Neural progenitor cell (in vitro differentiated cells): ENCODE measurements around the gene TTC3.

Experiments
- EZH2 ChIP-seq: fragments of 200-600 bp; sonication (generic); IDR thresholded peaks from 2 replicates; pipeline ENCODE4 v1.6.1; 2017; ENCODE audit warnings: antibody characterized with exemption, mild to moderate bottlenecking, moderate library complexity
- TF ChIP-seq, protein P1 (sequence below): fragments of 200-600 bp; sonication (generic); IDR thresholded peaks from 2 replicates; pipeline ENCODE4 v1.5.1; 2017; ENCODE audit warnings: antibody characterized with exemption, mild to moderate bottlenecking

GRCh38 chr21:37149411-37149810 is 76.4 kb downstream of the TTC3 start:
- TF ChIP-seq, protein P1, sequence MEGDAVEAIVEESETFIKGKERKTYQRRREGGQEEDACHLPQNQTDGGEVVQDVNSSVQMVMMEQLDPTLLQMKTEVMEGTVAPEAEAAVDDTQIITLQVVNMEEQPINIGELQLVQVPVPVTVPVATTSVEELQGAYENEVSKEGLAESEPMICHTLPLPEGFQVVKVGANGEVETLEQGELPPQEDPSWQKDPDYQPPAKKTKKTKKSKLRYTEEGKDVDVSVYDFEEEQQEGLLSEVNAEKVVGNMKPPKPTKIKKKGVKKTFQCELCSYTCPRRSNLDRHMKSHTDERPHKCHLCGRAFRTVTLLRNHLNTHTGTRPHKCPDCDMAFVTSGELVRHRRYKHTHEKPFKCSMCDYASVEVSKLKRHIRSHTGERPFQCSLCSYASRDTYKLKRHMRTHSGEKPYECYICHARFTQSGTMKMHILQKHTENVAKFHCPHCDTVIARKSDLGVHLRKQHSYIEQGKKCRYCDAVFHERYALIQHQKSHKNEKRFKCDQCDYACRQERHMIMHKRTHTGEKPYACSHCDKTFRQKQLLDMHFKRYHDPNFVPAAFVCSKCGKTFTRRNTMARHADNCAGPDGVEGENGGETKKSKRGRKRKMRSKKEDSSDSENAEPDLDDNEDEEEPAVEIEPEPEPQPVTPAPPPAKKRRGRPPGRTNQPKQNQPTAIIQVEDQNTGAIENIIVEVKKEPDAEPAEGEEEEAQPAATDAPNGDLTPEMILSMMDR, result no peak
- no peak for TF ChIP-seq EZH2
